GM12864 (cell line): ENCODE data around the gene PAX2.

Experiments used
- DNase-seq: peaks from one replicate; pipeline ENCODE4 v3.0.0-alpha.2; 2011; ENCODE audit warnings: low read depth
- H3K4me3 ChIP-seq: 2 replicates; pipeline ENCODE4 v1.5.1; 2011; ENCODE audit warnings: mild to moderate bottlenecking, low read depth, low read length, control low read depth
- TF ChIP-seq, protein P1 (sequence below): IDR thresholded peaks from 2 replicates; pipeline ENCODE4 v1.5.1; 2011; ENCODE audit warnings: low read depth, mild to moderate bottlenecking, moderate library complexity, low read length, control low read depth, inconsistent platforms; ENCODE audit errors: missing control alignments

PAX2 gene

DNA sequence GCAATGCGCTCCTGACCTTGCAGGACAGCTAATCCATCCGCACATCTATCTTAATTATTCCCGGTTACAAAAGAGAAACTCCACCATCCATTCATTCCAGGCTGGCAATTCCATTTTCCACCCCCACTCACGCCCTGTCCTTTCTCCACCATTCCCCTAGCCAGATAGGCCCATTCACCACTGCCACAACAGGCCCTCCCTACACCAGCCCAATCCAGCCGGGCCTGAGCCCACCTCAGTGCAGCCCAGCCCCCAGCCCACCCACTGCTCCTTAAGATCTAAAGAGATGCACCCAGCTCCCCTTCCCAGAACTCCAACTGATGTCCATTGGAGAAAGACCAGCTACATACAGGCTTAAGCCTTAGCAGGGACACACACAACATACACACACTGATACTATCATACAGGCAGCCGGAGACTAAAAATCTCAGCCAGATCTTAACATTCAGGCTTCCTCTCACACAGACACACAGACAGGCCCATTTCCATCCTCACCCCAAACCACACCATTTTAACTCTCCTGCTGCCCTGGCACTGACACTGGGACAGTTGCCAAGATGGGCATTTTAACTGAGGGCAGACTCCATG, 38.0 kb upstream of the PAX2 start:
- no peak for DNase-seq
- TF ChIP-seq, protein P1, sequence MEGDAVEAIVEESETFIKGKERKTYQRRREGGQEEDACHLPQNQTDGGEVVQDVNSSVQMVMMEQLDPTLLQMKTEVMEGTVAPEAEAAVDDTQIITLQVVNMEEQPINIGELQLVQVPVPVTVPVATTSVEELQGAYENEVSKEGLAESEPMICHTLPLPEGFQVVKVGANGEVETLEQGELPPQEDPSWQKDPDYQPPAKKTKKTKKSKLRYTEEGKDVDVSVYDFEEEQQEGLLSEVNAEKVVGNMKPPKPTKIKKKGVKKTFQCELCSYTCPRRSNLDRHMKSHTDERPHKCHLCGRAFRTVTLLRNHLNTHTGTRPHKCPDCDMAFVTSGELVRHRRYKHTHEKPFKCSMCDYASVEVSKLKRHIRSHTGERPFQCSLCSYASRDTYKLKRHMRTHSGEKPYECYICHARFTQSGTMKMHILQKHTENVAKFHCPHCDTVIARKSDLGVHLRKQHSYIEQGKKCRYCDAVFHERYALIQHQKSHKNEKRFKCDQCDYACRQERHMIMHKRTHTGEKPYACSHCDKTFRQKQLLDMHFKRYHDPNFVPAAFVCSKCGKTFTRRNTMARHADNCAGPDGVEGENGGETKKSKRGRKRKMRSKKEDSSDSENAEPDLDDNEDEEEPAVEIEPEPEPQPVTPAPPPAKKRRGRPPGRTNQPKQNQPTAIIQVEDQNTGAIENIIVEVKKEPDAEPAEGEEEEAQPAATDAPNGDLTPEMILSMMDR = no peak
- H3K4me3 ChIP-seq = no peak overlapping the region

GRCh38 chr10:100709146-100710082, 36.0 kb upstream of the PAX2 start:
- no peak overlapping the region for H3K4me3 ChIP-seq
- DNase-seq = no peak
- TF ChIP-seq, protein P1 = no peak

GRCh38 chr10:100710151-100710871, 35.1 kb upstream of the PAX2 start:
- no peak for DNase-seq
- no peak overlapping the region for H3K4me3 ChIP-seq
- TF ChIP-seq, protein P1 = no peak

DNA sequence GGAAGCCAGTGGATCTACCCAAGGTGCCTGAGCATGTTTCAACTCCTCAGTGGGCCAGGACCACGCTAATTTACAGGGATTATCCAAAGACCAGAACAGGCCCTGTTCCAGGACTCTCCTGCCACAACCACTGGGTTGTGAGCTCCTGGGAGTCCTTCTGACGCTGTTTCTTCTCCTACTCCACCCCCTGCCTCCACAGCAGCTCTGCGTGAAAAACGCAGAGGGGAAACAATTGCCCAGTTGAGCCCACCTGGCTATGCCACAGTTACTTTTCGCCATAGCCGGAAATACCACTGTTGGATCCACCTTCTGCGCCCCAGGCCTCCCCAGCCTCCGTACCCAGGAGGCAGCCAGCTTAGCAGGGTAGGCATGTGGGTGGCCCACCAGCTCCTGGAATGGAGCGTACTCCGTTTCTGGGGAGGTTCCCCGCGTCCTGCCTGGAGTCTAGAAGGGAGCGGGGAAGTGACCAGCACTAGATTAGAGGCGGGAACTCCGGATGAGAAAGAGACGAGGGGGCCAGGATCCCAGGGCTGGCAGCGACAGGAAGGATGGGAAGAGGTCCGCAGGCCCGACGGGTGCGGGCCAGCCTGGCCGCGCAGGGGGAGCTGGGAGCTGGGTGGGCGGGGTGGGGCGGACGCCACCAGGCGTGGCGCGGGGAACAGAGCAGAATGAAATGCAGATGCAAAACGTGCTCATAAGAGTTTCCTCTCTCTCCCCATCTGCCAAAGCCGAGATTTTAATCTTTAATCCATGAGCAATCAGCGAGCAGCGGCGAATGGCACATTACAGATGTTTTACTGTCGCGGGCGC, 32.1 kb upstream of the PAX2 start:
- TF ChIP-seq, protein P1 = no peak
- no peak for DNase-seq
- H3K4me3 ChIP-seq = no peak overlapping the region

GRCh38 chr10:100713859-100714565, 31.4 kb upstream of the PAX2 start:
- DNase-seq = no peak
- TF ChIP-seq, protein P1 = no peak
- H3K4me3 ChIP-seq = no peak overlapping the region

DNA sequence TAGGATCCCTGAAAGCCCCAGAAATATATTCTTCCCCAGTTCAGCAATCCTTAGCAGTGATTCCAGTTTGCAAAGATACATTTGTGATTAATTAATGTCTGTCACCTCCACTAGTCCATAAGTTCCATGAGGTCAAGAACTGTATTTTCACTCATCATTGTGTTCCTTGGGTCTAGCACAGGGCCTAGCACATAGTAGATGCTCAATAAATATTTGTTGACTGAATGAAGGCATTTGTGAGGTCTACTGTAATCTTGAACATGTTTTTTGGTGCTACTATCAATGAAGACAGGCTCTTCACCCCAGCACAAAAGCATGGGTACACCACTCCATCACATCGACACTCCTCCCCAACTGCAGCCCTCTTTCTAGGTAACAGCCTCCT, 30.8 kb upstream of the PAX2 start:
- TF ChIP-seq, protein P1 = no peak
- no peak for DNase-seq
- H3K4me3 ChIP-seq = no peak overlapping the region
